ENCODE data around the gene PRR30.
"Not testable (repeated sequence)": the region's sequence is repeated elsewhere in the genome, so short reads cannot be mapped to it uniquely, and the experiment has no call there.

Gene PRR30

DNA sequence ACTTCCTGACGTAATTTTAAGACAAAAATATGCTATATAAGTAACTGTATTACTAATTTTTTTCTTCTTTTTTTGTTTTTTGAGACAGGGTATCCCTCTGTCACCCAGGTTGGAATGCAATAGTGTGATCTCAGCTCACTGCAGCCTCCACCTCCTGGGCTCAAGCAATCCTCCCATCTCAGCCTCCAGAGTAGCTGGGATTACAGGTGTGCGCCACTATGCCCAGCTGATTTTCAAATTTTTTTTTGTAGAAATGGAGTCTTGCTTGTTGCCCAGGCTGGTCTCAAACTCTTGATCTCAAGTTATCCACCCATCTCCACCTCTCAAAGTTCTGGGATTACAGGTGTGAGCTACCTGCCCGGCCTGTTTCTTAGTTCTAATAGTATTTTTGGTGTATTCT, 39.3 kb upstream of the PRR30 start:
- TF ChIP-seq, protein P1, sequence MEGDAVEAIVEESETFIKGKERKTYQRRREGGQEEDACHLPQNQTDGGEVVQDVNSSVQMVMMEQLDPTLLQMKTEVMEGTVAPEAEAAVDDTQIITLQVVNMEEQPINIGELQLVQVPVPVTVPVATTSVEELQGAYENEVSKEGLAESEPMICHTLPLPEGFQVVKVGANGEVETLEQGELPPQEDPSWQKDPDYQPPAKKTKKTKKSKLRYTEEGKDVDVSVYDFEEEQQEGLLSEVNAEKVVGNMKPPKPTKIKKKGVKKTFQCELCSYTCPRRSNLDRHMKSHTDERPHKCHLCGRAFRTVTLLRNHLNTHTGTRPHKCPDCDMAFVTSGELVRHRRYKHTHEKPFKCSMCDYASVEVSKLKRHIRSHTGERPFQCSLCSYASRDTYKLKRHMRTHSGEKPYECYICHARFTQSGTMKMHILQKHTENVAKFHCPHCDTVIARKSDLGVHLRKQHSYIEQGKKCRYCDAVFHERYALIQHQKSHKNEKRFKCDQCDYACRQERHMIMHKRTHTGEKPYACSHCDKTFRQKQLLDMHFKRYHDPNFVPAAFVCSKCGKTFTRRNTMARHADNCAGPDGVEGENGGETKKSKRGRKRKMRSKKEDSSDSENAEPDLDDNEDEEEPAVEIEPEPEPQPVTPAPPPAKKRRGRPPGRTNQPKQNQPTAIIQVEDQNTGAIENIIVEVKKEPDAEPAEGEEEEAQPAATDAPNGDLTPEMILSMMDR (IDR thresholded peaks at IDR 0.05): no peak
- Histone ChIP-seq H3K4me3 (no peak overlapping the region), H3K27ac (no peak overlapping the region)
- no peak for DNase-seq (ENCODE audit: low spot score)

DNA sequence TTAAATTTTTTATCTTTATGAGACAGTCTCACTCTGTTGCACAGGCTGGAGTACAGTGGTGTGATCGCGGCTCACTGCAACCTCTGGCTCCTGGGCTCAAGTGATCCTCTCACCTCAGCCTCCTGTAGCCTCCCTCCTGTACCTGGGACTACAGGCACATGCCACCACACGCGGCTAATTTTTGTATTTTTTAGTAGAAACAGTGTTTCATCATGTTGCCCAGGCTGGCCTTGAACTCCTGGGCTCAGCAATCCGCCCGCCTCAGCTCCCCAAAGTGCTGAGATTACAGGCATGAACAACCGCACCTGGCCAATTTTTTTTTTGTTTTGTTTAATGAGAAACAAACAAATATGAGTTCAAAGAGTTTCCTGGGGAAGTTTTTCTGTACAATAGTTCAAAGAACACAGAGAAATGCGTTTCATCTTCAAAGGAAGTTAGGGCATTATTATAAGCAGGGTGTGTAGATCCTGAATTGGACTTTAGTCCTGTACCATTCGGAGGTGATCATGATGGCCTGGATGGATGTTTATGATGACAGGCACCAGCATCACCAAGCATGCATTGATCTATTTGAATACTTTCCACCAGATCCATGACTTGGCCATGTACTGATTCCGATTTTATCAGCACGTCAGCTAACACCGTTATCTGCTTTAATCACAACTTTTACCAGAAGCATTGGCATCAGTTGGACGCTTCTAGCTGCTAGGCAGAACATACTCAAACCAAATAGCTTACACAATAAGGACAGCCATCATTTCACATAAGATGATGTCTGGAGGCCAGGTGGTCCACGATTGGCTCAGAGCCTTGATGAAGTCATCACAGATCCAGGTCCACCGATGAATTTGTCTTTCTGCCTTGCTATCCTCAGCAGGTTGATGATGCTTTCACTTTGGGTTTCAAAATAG, 38.5 kb upstream of the PRR30 start:
- no peak for DNase-seq (ENCODE audit: low spot score)
- H3K27ac ChIP-seq: no peak overlapping the region
- H3K4me3 ChIP-seq: no peak overlapping the region
- TF ChIP-seq, protein P1 (IDR thresholded peaks at IDR 0.05): no peak

DNA sequence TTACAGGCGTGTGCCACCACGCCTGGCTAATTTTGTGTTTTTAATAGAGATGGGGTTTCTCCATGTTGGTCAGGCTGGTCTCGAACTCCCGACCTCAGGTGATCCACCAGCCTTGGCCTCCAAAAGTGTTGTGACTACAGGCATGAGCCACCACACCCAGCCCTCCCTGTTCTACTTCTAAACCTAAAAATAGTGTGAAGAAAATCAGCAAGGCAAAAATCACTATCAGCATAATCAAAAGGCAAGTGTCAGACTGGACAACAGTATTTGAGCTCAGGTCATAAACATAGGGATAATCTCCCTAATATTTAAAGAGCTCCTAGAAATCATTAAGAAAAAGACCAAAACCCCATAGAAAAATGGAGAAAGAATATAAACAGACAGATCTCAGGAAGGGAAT, 36.6 kb upstream of the PRR30 start:
- peak overlapping the region in 1 of 2 donors; percentile 51 for H3K27ac ChIP-seq
- not testable (repeated sequence) for H3K4me3 ChIP-seq; DNase-seq (ENCODE audit: low spot score)

DNA sequence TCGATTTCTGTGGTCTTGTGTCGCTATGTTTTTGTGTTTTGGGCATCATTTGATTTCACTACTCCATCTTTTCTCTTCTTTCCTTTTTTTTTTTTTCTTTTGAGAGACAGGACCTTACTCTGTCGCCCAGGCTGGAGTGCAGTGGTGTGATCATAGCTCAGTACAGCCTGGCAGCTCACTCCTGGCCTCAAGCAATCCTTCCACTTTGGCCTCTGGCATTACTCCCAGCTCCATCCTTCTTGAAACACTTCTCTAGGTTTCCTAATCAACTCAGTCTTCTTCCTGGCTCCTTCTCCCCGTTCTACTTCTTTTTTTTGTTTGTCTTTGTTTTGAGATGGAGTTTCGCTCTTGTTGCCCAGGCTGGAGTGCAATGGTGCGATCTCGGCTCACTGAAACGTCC, 36.1 kb upstream of the PRR30 start:
- H3K4me3 ChIP-seq: no peak overlapping the region
- TF ChIP-seq, protein P1 (IDR thresholded peaks at IDR 0.05): no peak
- DNase-seq (ENCODE audit: low spot score): no peak
- peak overlapping the region in 1 of 2 donors; percentile 51 for H3K27ac ChIP-seq

DNA sequence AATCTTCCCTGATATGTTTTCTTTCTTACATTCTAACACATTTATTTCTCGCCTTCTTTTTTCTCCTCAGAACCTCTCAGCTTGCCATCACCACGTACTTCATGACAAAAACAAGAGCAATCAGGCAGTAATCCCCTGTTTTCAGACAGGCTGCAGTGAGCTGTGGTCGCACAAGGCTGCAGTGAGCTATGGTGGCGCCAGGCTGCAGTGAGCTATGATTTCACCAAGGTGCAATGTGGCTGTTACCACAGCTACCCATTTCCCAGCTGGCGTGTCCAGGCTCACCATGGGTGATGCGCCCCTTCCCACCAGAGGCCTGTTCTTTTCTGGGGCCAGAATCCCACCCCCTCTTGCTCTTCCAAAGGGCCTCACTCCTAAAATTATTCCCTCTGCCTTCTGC, 35.4 kb upstream of the PRR30 start:
- DNase-seq (ENCODE audit: low spot score): no peak
- Histone ChIP-seq H3K27ac (peak overlapping the region in 1 of 2 donors; percentile 51), H3K4me3 (no peak overlapping the region)
- TF ChIP-seq, protein P1 (IDR thresholded peaks at IDR 0.05): no peak

DNA sequence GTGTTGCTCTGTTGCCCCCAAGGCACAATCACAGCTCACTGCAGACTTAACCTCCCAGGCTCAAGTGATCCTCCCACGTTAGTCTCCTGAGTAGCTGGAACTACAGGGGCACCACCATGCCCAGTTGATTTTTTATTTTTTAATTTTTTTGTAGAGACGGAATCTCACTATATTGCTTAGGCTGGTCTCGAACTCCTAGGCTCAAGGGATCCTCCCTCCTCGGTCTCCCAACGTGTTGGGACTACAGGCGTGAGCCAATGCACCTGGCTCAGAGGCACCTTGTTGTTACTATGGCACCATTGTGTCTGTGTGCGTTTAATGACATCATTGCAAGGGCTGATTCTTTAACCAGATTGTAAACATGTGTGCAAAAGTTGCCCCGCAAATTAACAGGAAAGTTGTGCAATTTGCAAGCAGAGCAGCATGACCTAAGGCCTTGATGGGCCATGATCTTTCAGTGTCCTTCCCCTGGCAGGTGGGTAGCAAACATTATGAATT, 32.2 kb upstream of the PRR30 start:
- TF ChIP-seq, protein P1 (IDR thresholded peaks at IDR 0.05): no peak
- Histone ChIP-seq H3K27ac (no peak overlapping the region), H3K4me3 (no peak overlapping the region)
- no peak for DNase-seq (ENCODE audit: low spot score)

DNA sequence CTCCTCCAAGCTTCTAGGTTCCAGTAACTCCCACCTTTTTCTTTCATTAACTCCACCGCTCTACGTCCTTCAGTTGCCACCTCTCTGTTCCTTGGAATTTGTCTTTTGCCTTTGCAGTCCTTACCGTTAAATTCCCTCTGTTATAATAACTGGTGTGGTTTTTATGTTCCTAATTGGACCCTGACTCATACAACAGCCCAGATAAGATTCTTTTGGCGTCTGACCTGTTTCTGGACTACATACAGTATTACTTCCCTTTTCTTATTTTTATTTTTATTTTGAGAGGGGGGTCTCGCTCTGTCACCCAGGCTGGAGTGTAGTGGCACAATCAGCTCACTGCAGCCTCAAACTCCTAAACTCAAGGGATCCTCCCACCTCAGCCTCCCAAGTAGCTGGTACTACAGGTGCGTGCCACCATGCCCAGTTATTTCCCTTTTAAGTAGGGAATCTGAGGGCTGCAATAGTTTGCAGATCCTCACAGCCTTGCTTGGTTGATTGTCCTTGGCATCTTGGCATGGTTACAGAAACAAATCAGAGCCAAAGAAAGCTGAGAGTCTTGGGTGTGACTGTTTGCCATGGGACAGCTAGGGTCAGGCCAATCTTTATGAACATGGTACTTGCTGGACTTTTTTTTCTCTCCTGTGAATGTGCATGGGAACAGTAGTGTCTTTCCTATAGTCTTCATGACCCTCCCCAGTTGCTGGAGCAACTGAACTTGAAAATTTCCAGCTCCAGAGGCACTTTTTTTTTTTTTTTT, 31.5 kb upstream of the PRR30 start:
- Histone ChIP-seq H3K27ac (no peak overlapping the region), H3K4me3 (no peak overlapping the region)
- TF ChIP-seq, protein P1 (IDR thresholded peaks at IDR 0.05): no peak
- no peak for DNase-seq (ENCODE audit: low spot score)

Data from coronary artery (tissue), 2 donors.